Gastrocnemius medialis (tissue), 4 donors: ENCODE data around the gene RAB22A.

ENCODE experiments used
- CTCF ChIP-seq, 5 experiments: fragments of 450-650 bp in 3 of 5; fragments of 200-600 bp in 2 of 5; sonication (generic) in 2 of 5; IDR thresholded peaks in 4 of 5; conservative IDR thresholded peaks in 1 of 5; 1 replicate in 4 of 5; 2 replicates in 1 of 5; pipeline ENCODE4 v1.5.1; 2016 to 2019; ENCODE audit warnings: antibody characterized with exemption in 5 of 5, mild to moderate bottlenecking in 3 of 5, moderate library complexity in 3 of 5
- POLR2A ChIP-seq, 2 donors: fragments of 450-650 bp; IDR thresholded peaks; one replicate each; pipeline ENCODE4 v1.6.1; 2017; ENCODE audit warnings: antibody characterized with exemption in 2 of 2, mild to moderate bottlenecking in 2 of 2, moderate library complexity in 2 of 2

DNA sequence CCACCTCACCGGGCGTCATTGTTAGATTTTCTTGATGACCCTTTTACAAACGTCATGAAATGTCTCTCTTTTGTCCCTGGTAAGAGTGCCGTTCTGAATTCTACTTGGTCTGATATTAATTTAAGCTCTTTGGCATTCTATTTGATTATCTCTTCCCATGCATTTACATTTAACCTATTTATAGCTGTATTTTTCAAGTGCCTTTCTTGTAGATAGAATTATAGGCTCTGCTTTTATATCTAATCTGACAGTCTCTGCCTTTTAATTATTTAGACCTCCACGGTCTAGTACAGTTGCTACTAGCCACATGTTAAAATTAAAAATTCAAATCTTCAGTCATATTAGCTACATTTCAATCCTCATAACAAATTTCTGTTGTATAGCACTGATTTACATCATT lies 12.6 kb downstream of the RAB22A start:
- TF ChIP-seq CTCF (IDR thresholded peaks at IDR 0.05 in 4 of 5, conservative IDR thresholded peaks at IDR 0.05 in 1 of 5) (no peak), POLR2A (IDR thresholded peaks at IDR 0.05) (no peak)
